Cardiac muscle cell (in vitro differentiated cells and primary cell): Measurements from ENCODE around the gene KCNQ1. TPM values are rescaled to one million over a fixed set of nuclear protein-coding genes. Genes with fewer than 3 reads are reported as not detected.

ENCODE experiments used
- DNase-seq, 2 donors: peaks; one replicate each; pipeline versions ENCODE4 v3.0.0 to v3.0.0-alpha.2; 2010 to 2017; ENCODE audit warnings: low read depth in 1 of 2, low spot score in 1 of 2
- H3K27ac ChIP-seq: fragments of 200-600 bp; sonication (generic); 2 replicates; pipeline ENCODE4 v1.5.1; 2016
- H3K27me3 ChIP-seq: fragments of 200-600 bp; sonication (generic); 2 replicates; pipeline ENCODE4 v1.6.0; 2016; ENCODE audit warnings: control low read depth
- H3K36me3 ChIP-seq: fragments of 200-600 bp; sonication (generic); 2 replicates; pipeline ENCODE4 v1.5.1; 2016; ENCODE audit warnings: control low read depth
- H3K4me1 ChIP-seq: fragments of 200-600 bp; sonication (generic); 2 replicates; pipeline ENCODE4 v1.8.1; 2017; ENCODE audit warnings: low read depth, mild to moderate bottlenecking, mixed run types
- H3K4me3 ChIP-seq: fragments of 200-600 bp; sonication (generic); 2 replicates; pipeline ENCODE4 v1.5.1; 2016; ENCODE audit warnings: mild to moderate bottlenecking
- H3K9me3 ChIP-seq: fragments of 200-600 bp; sonication (generic); 2 replicates; pipeline ENCODE4 v1.5.1; 2017; ENCODE audit warnings: low read depth, mild to moderate bottlenecking, control low read depth
- polyA plus RNA-seq: library from polyadenylated mRNA; unstranded; fragments of >200 nt; fragmentation: Nextera tagmentation; extraction: Ambion mirVana; gene quantifications from 2 replicates; pipeline ENCODE4 v1.2.1, GENCODE V29; 2016
- total RNA-seq: library from RNA; depleted of rRNA; stranded (reverse); fragments of >200 nt; gene quantifications from 2 replicates; pipeline ENCODE4 v1.2.3, GENCODE V29; 2016
- TF ChIP-seq, protein P1 (sequence below): IDR thresholded peaks from 2 replicates; pipeline ENCODE4 v1.5.1; 2012; ENCODE audit warnings: low read depth, mild to moderate bottlenecking, low read length

Gene KCNQ1
- total and polyA plus RNA-seq, 2 experiments from 2014 or later, result 13.9 to 18.6 TPM

- DNase-seq, result no peak
Measured at GRCh38 chr11:2670541-2671100, 225.8 kb downstream of the KCNQ1 start.

GRCh38 chr11:2671748-2672147 is 226.9 kb downstream of the KCNQ1 start:
- H3K27me3 ChIP-seq, result no peaks in the 10 kb centered on the region
- no peak for DNase-seq
- no peaks in the 10 kb centered on the region for H3K36me3 ChIP-seq
- no peaks in the 10 kb centered on the region for H3K9me3 ChIP-seq
- no peak overlapping the region for H3K27ac ChIP-seq
- TF ChIP-seq, protein P1, sequence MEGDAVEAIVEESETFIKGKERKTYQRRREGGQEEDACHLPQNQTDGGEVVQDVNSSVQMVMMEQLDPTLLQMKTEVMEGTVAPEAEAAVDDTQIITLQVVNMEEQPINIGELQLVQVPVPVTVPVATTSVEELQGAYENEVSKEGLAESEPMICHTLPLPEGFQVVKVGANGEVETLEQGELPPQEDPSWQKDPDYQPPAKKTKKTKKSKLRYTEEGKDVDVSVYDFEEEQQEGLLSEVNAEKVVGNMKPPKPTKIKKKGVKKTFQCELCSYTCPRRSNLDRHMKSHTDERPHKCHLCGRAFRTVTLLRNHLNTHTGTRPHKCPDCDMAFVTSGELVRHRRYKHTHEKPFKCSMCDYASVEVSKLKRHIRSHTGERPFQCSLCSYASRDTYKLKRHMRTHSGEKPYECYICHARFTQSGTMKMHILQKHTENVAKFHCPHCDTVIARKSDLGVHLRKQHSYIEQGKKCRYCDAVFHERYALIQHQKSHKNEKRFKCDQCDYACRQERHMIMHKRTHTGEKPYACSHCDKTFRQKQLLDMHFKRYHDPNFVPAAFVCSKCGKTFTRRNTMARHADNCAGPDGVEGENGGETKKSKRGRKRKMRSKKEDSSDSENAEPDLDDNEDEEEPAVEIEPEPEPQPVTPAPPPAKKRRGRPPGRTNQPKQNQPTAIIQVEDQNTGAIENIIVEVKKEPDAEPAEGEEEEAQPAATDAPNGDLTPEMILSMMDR, result no peak
- no peak overlapping the region for H3K4me3 ChIP-seq
- H3K4me1 ChIP-seq, result peaks cover 22% of the 10 kb centered on the region

More at GRCh38 chr11:2670541-2671100, 225.8 kb downstream of the KCNQ1 start:
- H3K27me3 ChIP-seq, result no peaks in the 10 kb centered on the region
- no peak overlapping the region for H3K27ac ChIP-seq
- TF ChIP-seq, protein P1, result no peak
- no peaks in the 10 kb centered on the region for H3K9me3 ChIP-seq
- no peaks in the 10 kb centered on the region for H3K36me3 ChIP-seq
- H3K4me3 ChIP-seq, result no peak overlapping the region
- peaks cover 20% of the 10 kb centered on the region for H3K4me1 ChIP-seq

DNA sequence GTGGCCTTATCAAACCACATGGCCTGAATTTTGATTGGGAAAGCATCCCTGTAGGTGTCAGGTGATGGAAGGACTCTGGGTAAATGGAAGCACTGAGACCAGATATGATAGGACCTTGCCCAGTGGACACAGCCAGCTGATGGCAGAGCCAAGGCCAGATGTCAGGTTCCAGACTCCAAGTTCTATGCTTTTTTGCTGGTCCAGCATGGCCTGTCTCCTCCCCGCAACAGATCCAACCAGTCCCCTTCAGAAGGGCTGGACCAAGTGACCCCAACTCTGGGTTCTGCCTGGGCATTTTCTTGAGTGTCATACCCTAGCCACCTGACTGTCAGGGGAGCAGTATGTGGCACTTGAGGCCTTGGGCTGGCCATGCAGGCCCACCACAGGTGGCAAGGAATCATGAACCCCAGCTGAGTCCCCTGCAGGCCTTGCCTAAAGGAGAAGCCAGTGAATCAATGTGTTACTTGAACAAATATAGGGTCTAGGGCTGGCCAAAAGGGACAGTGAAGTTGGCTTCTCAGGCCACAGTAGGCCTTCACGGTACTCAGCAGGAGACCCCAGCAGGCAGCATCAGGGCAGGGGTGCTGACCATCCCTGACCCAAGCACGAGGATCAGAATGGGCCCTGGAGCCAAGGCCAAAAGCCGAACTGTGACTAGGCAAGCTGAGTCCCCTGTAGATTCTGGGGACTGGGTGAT is 227.9 kb downstream of the KCNQ1 start:
- H3K4me1 ChIP-seq, result peaks cover 23% of the 10 kb centered on the region
- TF ChIP-seq, protein P1, result no peak
- no peaks in the 10 kb centered on the region for H3K27me3 ChIP-seq
- no peak overlapping the region for H3K4me3 ChIP-seq
- no peak overlapping the region for H3K27ac ChIP-seq
- no peak for DNase-seq
- no peaks in the 10 kb centered on the region for H3K9me3 ChIP-seq
- no peaks in the 10 kb centered on the region for H3K36me3 ChIP-seq

DNA sequence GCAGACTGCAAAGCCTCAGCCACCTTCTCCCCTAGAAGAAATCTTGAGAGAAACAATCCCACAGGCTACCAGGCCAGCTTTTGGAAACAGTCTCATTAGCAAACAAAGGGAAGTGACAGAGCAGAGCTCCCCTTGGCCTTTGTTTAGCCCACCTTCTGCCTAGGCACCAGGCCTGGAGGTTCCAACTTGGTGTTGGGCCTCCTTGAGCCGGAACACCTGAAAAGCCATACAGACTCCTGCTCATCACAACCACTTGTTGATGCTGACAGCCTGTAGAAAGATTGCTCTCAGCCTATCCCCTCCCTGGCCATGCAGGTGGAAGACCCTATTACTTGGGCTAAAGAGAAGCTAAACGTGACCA is 228.4 kb downstream of the KCNQ1 start:
- DNase-seq, result no peak
- no peak overlapping the region for H3K27ac ChIP-seq
- no peaks in the 10 kb centered on the region for H3K27me3 ChIP-seq
- no peak overlapping the region for H3K4me3 ChIP-seq
- TF ChIP-seq, protein P1, result no peak
- no peaks in the 10 kb centered on the region for H3K9me3 ChIP-seq
- no peaks in the 10 kb centered on the region for H3K36me3 ChIP-seq
- H3K4me1 ChIP-seq, result peaks cover 23% of the 10 kb centered on the region

GRCh38 chr11:2673871-2674471 is 229.2 kb downstream of the KCNQ1 start:
- TF ChIP-seq, protein P1, result no peak
- peaks cover 23% of the 10 kb centered on the region for H3K4me1 ChIP-seq
- no peaks in the 10 kb centered on the region for H3K36me3 ChIP-seq
- H3K4me3 ChIP-seq, result no peak overlapping the region
- H3K27ac ChIP-seq, result no peak overlapping the region
- peak in 1 of 2 donors; percentile 15 for DNase-seq
- no peaks in the 10 kb centered on the region for H3K9me3 ChIP-seq
- no peaks in the 10 kb centered on the region for H3K27me3 ChIP-seq
